H1 (cell line): ENCODE results near the gene CHFR.
"Not testable (repeated sequence)": the region's sequence is repeated elsewhere in the genome, so short reads cannot be mapped to it uniquely, and the experiment has no call there.

Source experiments
- ATF2 ChIP-seq: IDR thresholded peaks from 2 replicates; pipeline ENCODE4 v1.6.1; 2012; ENCODE audit warnings: low read length, inconsistent platforms
- CHD2 ChIP-seq: IDR thresholded peaks from 2 replicates; pipeline ENCODE4 v1.6.1; 2012; ENCODE audit warnings: low read length, improper control_type of control experiment
- EP300 ChIP-seq, 2 experiments: IDR thresholded peaks; 1 replicate in 1 of 2; 2 replicates in 1 of 2; pipeline ENCODE4 v1.6.1; 2011 to 2012; ENCODE audit warnings: low read depth in 2 of 2, low read length in 2 of 2, mild to moderate bottlenecking in 2 of 2, borderline replicate concordance in 1 of 2, inconsistent platforms in 1 of 2, moderate library complexity in 1 of 2
- EZH2 ChIP-seq: fragments of 200-600 bp; sonication (generic); IDR thresholded peaks from 2 replicates; pipeline ENCODE4 v1.7.1; 2012; ENCODE audit warnings: low read depth, mild to moderate bottlenecking, moderate library complexity, low read length, inconsistent platforms; ENCODE audit not compliant: severe bottlenecking
- GABPA ChIP-seq: IDR thresholded peaks from 2 replicates; pipeline ENCODE4 v1.6.1; 2011; ENCODE audit warnings: mild to moderate bottlenecking, low read length, moderate library complexity, borderline replicate concordance; ENCODE audit not compliant: insufficient read depth
- HDAC2 ChIP-seq, 2 experiments: fragments of 300-600 bp in 1 of 2; sonication (generic) in 1 of 2; IDR thresholded peaks; 2 replicates each; pipeline ENCODE4 v1.6.1; 2011 to 2012; ENCODE audit warnings: low read depth in 2 of 2, low read length in 2 of 2, mild to moderate bottlenecking in 2 of 2, moderate library complexity in 2 of 2, borderline replicate concordance in 1 of 2, inconsistent platforms in 1 of 2
- JUND ChIP-seq: IDR thresholded peaks from 2 replicates; pipeline ENCODE4 v1.6.1; 2011; ENCODE audit warnings: mild to moderate bottlenecking, improper control_type of control experiment, low read length
- MAFK ChIP-seq: IDR thresholded peaks from 2 replicates; pipeline ENCODE4 v1.6.1; 2012; ENCODE audit warnings: low read depth, mild to moderate bottlenecking, improper control_type of control experiment, low read length
- POLR2A ChIP-seq, 2 experiments: IDR thresholded peaks; 1 replicate in 1 of 2; 2 replicates in 1 of 2; pipeline ENCODE4 v1.6.1; 2011; ENCODE audit warnings: low read depth in 2 of 2, low read length in 2 of 2, mild to moderate bottlenecking in 2 of 2; ENCODE audit errors: control extremely low read depth in 1 of 2
- SIN3A ChIP-seq, 2 experiments: IDR thresholded peaks in 1 of 2; conservative IDR thresholded peaks in 1 of 2; 2 replicates each; pipeline ENCODE4 v1.6.1; 2011 to 2012; ENCODE audit warnings: low read length in 2 of 2, improper control_type of control experiment in 1 of 2, low read depth in 1 of 2, mild to moderate bottlenecking in 1 of 2
- USF2 ChIP-seq: IDR thresholded peaks from 2 replicates; pipeline ENCODE4 v1.6.1; 2011; ENCODE audit warnings: low read length, improper control_type of control experiment
- TF ChIP-seq, protein P1 (sequence below), 3 experiments: IDR thresholded peaks; 1 replicate in 2 of 3; 2 replicates in 1 of 3; pipeline versions ENCODE4 v1.5.1 to v1.6.1; 2011; ENCODE audit warnings: low read length in 3 of 3, mild to moderate bottlenecking in 3 of 3, inconsistent platforms in 2 of 3, low read depth in 1 of 3, moderate library complexity in 1 of 3; ENCODE audit not compliant: insufficient read depth in 1 of 3; ENCODE audit errors: control extremely low read depth in 1 of 3

DNA sequence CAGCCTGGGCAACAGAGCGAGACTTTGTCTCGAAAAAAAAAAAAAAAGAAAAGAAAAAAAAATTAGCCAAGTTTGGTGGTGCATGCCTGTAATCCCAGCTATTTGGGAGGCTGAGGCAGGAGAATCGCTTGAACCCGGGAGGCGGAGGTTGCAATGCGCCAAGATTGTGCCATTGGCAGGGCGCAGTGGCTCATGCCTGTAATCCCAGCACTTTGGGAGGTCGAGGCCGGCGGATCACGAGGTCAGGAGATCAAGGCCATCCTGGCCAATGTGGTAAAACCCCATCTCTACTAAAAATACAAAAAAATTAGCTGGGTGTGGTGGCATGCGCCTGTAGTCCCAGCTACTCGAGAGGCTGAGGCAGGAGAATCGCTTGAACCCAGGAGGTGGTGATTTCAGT lies 32.2 kb downstream of the CHFR start:
- TF ChIP-seq, protein P1, sequence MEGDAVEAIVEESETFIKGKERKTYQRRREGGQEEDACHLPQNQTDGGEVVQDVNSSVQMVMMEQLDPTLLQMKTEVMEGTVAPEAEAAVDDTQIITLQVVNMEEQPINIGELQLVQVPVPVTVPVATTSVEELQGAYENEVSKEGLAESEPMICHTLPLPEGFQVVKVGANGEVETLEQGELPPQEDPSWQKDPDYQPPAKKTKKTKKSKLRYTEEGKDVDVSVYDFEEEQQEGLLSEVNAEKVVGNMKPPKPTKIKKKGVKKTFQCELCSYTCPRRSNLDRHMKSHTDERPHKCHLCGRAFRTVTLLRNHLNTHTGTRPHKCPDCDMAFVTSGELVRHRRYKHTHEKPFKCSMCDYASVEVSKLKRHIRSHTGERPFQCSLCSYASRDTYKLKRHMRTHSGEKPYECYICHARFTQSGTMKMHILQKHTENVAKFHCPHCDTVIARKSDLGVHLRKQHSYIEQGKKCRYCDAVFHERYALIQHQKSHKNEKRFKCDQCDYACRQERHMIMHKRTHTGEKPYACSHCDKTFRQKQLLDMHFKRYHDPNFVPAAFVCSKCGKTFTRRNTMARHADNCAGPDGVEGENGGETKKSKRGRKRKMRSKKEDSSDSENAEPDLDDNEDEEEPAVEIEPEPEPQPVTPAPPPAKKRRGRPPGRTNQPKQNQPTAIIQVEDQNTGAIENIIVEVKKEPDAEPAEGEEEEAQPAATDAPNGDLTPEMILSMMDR (IDR thresholded peaks at IDR 0.05; ENCODE audit: control extremely low read depth in 1 of 3, insufficient read depth in 1 of 3, low read depth in 1 of 3, low read length in 3 of 3), result not testable (repeated sequence)
- TF ChIP-seq SIN3A (conservative IDR thresholded peaks at IDR 0.05 in 1 of 2, IDR thresholded peaks at IDR 0.05 in 1 of 2; ENCODE audit: low read depth in 1 of 2, low read length in 2 of 2); EZH2; JUND; POLR2A (IDR thresholded peaks at IDR 0.05; ENCODE audit: control extremely low read depth in 1 of 2, low read depth in 2 of 2, low read length in 2 of 2); GABPA; HDAC2 (IDR thresholded peaks at IDR 0.05; ENCODE audit: borderline replicate concordance in 1 of 2, low read depth in 2 of 2, low read length in 2 of 2); CHD2; EP300 (IDR thresholded peaks at IDR 0.05; ENCODE audit: borderline replicate concordance in 1 of 2, low read depth in 2 of 2, low read length in 2 of 2); USF2; MAFK; ATF2: not testable (repeated sequence)
